Measurements from ENCODE around the gene URB1.
"Not testable (repeated sequence)": the region's sequence is repeated elsewhere in the genome, so short reads cannot be mapped to it uniquely, and the experiment has no call there.

Gene URB1

DNA sequence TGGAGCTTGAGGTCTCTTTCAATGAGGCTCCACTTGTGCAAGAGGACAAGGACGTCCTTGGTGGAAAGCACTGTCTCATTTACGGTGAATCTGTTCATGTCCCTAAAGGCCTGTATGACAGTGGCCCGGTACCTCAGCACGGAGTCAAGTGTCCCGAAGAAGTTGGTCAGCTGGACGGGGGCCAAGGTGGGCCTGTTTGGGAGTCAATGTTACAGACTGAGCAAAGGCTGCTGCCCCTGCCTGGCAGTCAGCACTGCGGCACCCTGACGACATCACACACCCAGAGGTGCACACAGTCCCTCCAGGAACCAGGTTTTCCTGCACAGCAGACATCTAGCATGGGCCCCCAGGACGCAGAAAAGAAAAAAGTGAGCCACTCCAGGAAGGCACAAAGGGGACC is 75.1 kb downstream of the URB1 start:
- TF ChIP-seq, protein P1, sequence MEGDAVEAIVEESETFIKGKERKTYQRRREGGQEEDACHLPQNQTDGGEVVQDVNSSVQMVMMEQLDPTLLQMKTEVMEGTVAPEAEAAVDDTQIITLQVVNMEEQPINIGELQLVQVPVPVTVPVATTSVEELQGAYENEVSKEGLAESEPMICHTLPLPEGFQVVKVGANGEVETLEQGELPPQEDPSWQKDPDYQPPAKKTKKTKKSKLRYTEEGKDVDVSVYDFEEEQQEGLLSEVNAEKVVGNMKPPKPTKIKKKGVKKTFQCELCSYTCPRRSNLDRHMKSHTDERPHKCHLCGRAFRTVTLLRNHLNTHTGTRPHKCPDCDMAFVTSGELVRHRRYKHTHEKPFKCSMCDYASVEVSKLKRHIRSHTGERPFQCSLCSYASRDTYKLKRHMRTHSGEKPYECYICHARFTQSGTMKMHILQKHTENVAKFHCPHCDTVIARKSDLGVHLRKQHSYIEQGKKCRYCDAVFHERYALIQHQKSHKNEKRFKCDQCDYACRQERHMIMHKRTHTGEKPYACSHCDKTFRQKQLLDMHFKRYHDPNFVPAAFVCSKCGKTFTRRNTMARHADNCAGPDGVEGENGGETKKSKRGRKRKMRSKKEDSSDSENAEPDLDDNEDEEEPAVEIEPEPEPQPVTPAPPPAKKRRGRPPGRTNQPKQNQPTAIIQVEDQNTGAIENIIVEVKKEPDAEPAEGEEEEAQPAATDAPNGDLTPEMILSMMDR (IDR thresholded peaks at IDR 0.05; ENCODE audit: low read depth, low read length), result no peak
- H3K4me3 ChIP-seq (ENCODE audit: low read depth, low read length), result no peak overlapping the region

DNA sequence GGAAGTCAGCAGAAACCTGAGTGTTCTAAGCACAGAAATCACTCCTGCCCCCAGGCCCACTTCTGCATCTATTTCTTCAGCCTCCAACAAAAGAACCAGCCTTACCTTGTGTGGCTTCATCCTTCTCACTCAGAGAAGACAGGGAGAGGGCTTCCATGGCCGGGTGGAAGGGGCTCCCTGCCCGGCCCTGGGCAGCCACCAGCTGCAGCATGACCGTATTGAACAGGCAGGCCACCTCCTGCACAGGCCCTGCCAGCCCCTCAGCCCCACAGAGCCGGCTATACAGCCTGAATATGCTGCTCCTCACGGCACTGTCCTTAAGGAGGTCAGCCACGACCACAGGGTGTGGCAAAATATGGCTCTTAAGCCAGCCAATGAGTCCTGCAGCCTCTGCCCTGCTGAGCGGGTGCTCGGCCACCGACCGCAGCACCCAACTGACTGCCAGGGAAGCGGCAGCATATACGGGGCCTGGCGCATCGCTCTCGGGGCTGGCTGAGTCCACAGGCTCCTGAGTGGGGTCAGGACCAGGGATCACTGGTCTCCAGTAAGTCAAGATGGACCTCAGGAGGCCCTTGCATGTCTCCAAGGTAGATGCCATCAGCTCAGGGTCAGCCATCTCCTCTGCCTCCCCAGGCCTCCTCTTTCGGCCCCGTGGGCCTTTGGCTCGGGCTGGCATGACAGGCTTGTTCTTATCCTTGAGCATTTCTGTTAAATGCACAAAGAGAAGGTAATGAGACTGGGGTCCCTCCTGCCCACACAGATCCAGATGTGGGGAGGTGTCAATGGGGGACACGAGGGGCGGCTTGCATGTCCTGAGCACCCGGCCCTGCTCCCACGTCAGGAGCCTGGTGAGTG is 76.2 kb downstream of the URB1 start:
- H3K4me3 ChIP-seq (ENCODE audit: low read depth, low read length), result no peak overlapping the region
- TF ChIP-seq, protein P1 (IDR thresholded peaks at IDR 0.05; ENCODE audit: low read depth, low read length), result no peak

DNA sequence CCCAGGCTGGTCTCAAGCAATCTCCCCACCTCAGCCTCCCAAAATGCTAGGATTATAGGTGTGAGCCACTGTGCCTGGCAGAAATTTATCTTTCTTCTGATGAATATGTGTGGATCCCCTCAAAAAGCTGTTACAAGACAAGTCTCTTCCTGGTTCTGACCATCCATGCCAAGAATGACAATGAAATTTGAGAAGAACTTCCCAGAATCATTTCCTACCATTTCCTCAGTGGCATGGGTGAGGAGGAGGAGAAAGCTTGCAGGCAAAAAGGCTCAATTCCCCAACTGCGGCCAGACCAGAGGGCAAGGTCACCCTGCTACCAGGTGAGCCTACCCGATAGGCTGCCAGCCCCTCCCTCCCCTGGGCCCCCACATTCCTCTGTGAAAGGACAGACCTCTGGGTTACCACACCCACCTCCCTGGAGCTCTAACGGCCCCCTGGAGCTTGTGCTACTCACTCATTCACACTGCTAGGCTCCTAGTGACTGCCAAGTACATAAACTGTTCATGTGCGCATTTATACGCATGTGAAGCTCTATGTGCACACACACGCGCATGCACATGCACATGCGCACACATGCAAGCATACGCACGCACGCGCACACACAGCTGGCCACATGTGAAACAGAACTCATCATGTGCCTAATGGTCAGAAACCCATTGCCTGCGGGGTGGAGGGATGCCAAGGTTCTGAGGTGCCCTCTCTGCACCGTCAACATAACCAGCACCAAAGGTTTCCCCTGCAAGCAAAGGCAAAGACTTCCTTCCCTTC is 77.1 kb downstream of the URB1 start:
- no peak overlapping the region for H3K4me3 ChIP-seq (ENCODE audit: low read depth, low read length)

DNA sequence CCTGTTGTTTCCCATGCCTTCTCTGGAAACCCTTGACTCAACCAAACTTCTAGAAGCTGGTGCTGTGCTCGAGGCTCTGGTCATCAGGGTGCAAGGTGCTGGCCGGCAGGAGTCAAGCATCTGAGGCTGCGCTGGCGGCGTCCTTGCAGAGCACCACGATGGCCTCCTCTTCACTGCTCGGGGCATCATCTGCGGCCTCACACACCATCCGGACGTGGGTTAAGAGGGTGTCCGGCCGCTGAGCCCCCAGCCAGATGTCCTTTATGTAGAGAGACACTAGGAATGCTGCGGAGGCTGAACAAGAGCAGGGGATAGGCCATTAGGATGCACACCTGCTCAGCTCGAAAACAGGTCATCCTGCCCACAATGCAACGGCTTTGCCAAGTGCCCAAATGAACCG is 78.0 kb downstream of the URB1 start:
- H3K4me3 ChIP-seq (ENCODE audit: low read depth, low read length), result no peak overlapping the region
- TF ChIP-seq, protein P1 (IDR thresholded peaks at IDR 0.05; ENCODE audit: low read depth, low read length), result no peak

More for the DNA sequence above, 77.1 kb downstream of the URB1 start:
- TF ChIP-seq, protein P1 (IDR thresholded peaks at IDR 0.05; ENCODE audit: low read depth, low read length), result no peak

DNA sequence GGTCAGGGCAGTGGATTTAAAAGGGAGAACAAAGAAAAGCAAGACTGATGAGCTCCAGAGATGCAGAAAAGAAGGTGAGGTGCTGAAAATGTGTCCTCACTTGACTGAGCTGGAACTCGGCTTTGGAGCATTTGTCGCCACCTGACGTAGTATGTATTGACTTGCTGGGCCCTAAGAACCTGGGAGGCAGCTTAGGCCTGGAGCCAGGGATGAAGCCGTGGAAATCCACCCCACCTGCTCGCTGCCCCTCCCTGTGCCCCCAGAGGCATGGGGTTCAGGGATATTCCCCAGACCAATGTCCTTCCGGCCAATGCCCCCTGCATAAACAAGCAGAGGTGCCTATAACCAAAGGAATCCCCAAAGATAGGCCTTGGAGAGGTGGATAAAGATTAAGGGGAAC is 79.8 kb downstream of the URB1 start:
- TF ChIP-seq, protein P1 (IDR thresholded peaks at IDR 0.05; ENCODE audit: low read depth, low read length), result no peak

DNA sequence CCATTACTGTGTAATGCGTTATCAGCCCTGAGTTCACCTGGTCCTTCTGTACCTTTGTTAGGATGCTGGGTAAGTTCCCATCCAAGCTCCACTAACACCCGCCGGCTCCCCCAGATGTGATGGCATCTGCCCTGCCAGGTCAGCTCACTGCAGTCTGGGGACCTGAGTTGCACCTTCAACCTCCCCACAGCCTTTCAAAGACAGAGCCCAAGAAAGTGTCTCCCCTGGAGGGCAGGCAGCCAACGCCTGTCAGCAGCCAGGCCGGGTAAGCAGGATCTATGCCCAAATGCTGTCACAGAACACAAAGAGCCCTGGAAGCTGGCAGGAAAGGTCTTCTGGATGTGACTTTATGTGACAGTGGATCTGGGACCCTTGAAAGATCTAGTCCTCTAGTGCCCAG is 80.5 kb downstream of the URB1 start:
- H3K4me3 ChIP-seq (ENCODE audit: low read depth, low read length), result no peak overlapping the region
- TF ChIP-seq, protein P1 (IDR thresholded peaks at IDR 0.05; ENCODE audit: low read depth, low read length), result no peak

More for the DNA sequence above, 79.8 kb downstream of the URB1 start:
- no peak overlapping the region for H3K4me3 ChIP-seq (ENCODE audit: low read depth, low read length)

DNA sequence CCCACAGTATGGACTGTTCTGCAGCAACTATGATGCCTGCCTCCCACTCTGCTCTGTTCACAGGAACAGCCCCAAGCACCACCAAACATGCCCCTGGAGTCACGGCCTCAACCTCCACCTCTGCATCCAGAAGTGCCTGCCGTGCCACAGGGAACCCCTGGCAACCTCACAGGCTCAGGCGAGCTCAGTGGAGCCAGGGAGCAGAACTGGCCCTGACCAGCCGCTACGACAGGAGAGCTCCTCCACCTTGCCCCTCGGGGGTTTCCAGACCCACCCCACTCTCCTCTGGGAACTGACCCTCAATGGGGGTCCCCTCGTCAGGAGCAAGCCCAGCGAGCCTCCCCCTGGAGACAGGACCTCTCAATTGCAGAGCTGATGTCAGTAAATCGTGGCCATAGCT is 81.2 kb downstream of the URB1 start:
- TF ChIP-seq, protein P1 (IDR thresholded peaks at IDR 0.05; ENCODE audit: low read depth, low read length), result no peak
- H3K4me3 ChIP-seq (ENCODE audit: low read depth, low read length), result no peak overlapping the region

DNA sequence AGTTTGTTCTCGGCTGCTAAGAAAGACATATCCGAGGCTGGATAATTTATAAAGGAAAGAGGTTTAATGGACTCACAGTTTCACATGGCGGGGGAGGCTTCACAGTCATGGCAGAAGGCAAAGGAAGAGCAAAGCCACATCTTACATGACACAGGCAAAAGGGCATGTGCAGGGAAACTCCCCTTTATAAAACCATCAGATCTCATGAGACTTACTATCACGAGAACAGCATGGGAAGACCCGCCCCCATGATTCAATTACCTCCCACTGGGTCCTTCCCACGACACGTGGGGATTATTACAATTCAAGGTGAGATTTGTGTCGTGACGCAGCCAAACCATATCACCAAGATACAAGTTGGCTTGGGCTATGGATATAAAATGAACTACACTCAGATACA is 81.8 kb downstream of the URB1 start:
- not testable (repeated sequence) for H3K4me3 ChIP-seq (ENCODE audit: low read depth, low read length)

Measured in WI38 (cell line).